Colonic mucosa (tissue), 4 donors: ENCODE results near the gene ENC1. TPM values are rescaled to one million over a fixed set of nuclear protein-coding genes. Genes with fewer than 3 reads are reported as not detected.

Experiments
- DNase-seq: peaks from one replicate; pipeline ENCODE4 v3.0.0-alpha.2; 2020
- H3K27ac ChIP-seq: fragments of 200-600 bp; one replicate; pipeline ENCODE4 v1.8.0; 2021
- H3K27me3 ChIP-seq: fragments of 200-600 bp; one replicate; pipeline ENCODE4 v1.8.0; 2021
- H3K36me3 ChIP-seq: fragments of 200-600 bp; one replicate; pipeline ENCODE4 v1.8.0; 2021
- H3K4me1 ChIP-seq: fragments of 200-600 bp; one replicate; pipeline ENCODE4 v1.8.0; 2021; ENCODE audit warnings: mild to moderate bottlenecking
- H3K4me3 ChIP-seq: fragments of 200-600 bp; one replicate; pipeline ENCODE4 v1.8.0; 2021
- H3K9ac ChIP-seq, 2 donors: one replicate each; pipeline ENCODE4 v1.7.0; 2013; ENCODE audit warnings: control low read depth in 2 of 2, low read depth in 2 of 2, low read length in 2 of 2
- H3K9me3 ChIP-seq: fragments of 200-600 bp; one replicate; pipeline ENCODE4 v1.8.0; 2021
- CTCF ChIP-seq: fragments of 200-600 bp; IDR thresholded peaks from one replicate; pipeline ENCODE4 v1.8.0; 2022; ENCODE audit warnings: antibody characterized with exemption, mild to moderate bottlenecking
- intact Hi-C: fragments of 100-400 bp; cut with DNase I; formaldehyde crosslinking; loops from one replicate; pipeline ENCODE4 v1.14.1; 2022
- total RNA-seq, 2 donors: library from RNA; stranded (reverse); fragmentation: NEBNext Ultra II Directional in 1 of 2; extraction: Animal tissue kit (Norgen Biotek cat#: 25700) in 1 of 2; gene quantifications; one replicate each; pipeline ENCODE4 v1.2.1, GENCODE V29; 2021
- donor health status: healthy.
- donor health status: DM: no; HTN: no; CAD: no.
- donor health status: DM: no; HTN: no; CAD: no.

ENC1 gene
- total RNA-seq, 2 donors from 2014 or later = 18.9 to 26.6 TPM

GRCh38 chr5:74623748-74624408, 16.6 kb downstream of the ENC1 start:
- no peaks in the 10 kb centered on the region for H3K4me1 ChIP-seq
- no peaks in the 10 kb centered on the region for H3K9me3 ChIP-seq
- no peak overlapping the region for H3K9ac ChIP-seq
- no peak for TF ChIP-seq CTCF
- intact Hi-C loops = no loop called here
- no peak overlapping the region for H3K27ac ChIP-seq
- no peaks in the 10 kb centered on the region for H3K36me3 ChIP-seq
- DNase-seq = no peak
- no peaks in the 10 kb centered on the region for H3K27me3 ChIP-seq
- H3K4me3 ChIP-seq = no peak overlapping the region

- TF ChIP-seq CTCF = no peak
- intact Hi-C loops = no loop called here
- no peaks in the 10 kb centered on the region for H3K4me1 ChIP-seq
- H3K9ac ChIP-seq = no peak overlapping the region
- H3K27ac ChIP-seq = no peak overlapping the region
- no peaks in the 10 kb centered on the region for H3K27me3 ChIP-seq
- no peak overlapping the region for H3K4me3 ChIP-seq
- H3K9me3 ChIP-seq = no peaks in the 10 kb centered on the region
- H3K36me3 ChIP-seq = no peaks in the 10 kb centered on the region
- no peak for DNase-seq
Measured at GRCh38 chr5:74623006-74623611, 17.4 kb downstream of the ENC1 start.

DNA sequence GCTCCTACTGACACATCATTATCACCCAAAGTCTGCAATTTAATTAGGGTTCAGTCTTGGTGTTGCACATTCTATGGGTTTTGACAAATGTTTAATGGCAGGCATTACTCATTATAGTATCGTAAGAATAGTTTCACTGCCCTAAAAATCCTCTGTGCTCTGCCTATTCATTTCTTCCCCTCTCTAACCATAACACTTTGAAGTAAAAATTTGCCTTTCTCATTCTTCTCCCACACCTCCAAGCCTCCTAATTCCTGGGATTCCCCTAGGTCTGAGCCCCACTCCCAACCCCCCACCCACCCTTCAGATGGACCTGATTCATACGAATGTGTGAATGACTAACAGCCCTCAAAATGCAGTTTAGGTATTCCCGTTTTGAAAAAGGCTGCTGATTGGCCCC, 18.4 kb downstream of the ENC1 start:
- DNase-seq = no peak
- TF ChIP-seq CTCF = no peak
- intact Hi-C loops = no loop called here

GRCh38 chr5:74621492-74621891, 19.0 kb downstream of the ENC1 start:
- DNase-seq = no peak
- TF ChIP-seq CTCF = no peak
- Histone ChIP-seq H3K27ac (no peak overlapping the region), H3K27me3 (no peaks in the 10 kb centered on the region), H3K36me3 (no peaks in the 10 kb centered on the region), H3K9ac (no peak overlapping the region), H3K9me3 (no peaks in the 10 kb centered on the region), H3K4me3 (no peak overlapping the region), H3K4me1 (no peaks in the 10 kb centered on the region)
- intact Hi-C loops = no loop called here

More for the DNA sequence above, 18.4 kb downstream of the ENC1 start:
- Histone ChIP-seq H3K4me1 (no peaks in the 10 kb centered on the region), H3K36me3 (no peaks in the 10 kb centered on the region), H3K9ac (no peak overlapping the region), H3K27ac (no peak overlapping the region), H3K27me3 (no peaks in the 10 kb centered on the region), H3K4me3 (no peak overlapping the region), H3K9me3 (no peaks in the 10 kb centered on the region)

DNA sequence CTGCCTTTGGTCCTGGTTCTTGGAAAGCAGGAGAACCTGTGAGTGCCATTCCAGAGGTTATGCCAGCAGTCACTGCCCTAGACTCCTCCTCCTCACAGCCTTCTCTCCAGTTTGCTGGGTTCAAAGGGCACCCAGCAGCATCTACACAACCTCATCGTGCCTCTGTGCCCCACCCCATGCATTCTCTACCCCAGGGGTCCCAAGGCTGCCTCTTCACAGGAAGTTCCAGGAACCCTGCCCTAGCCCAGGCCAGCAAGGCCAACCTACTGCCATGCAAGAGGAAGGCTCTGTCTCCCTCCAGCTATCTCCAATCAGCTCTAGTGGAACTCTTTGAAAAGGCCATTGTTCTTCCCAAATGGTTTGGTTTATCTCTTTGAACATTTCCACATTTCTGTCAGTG, 21.2 kb downstream of the ENC1 start:
- no peaks in the 10 kb centered on the region for H3K9me3 ChIP-seq
- DNase-seq = peak; percentile 37
- no peak for TF ChIP-seq CTCF
- H3K27ac ChIP-seq = no peak overlapping the region
- intact Hi-C loops = no loop called here
- H3K36me3 ChIP-seq = no peaks in the 10 kb centered on the region
- H3K4me3 ChIP-seq = no peak overlapping the region
- no peak overlapping the region for H3K9ac ChIP-seq
- H3K27me3 ChIP-seq = no peaks in the 10 kb centered on the region
- no peaks in the 10 kb centered on the region for H3K4me1 ChIP-seq
